GM18505 (cell line): ENCODE measurements around the gene PODN.

ENCODE experiments used
- ATAC-seq: cut with Tn5 transposase; IDR thresholded peaks from one replicate; pipeline ENCODE4 v1.9.1; 2021; ENCODE audit not compliant: unreplicated experiment
- POLR2A ChIP-seq: IDR thresholded peaks from 4 replicates; pipeline ENCODE4 v1.6.1; 2011; ENCODE audit warnings: borderline replicate concordance; ENCODE audit not compliant: insufficient read depth, insufficient read length; ENCODE audit errors: extremely low read depth

Gene PODN

DNA sequence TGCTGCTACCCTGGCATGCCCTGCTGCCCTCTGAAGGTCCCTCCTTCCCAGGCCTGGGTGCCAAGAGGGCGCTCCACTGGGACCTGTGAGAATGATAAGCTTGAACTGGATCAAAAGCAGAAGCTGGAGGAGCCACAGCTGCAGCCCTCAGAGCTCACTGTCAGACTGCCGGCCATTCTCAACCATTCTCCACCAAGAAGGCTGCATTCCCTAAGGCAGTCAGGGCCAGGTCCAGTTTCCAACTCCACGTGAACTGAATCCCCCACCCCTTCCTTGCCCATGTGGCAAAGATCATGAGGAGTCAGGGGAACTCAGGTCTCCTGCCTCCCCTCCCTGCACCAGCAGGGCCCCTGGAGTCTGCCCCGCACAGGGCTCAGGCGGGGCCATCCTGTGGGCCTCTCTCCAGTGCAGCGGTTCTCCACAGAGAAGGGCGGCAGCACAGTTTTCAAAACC lies 61.0 kb downstream of the PODN start:
- no peak for ATAC-seq
- no peak for TF ChIP-seq POLR2A

DNA sequence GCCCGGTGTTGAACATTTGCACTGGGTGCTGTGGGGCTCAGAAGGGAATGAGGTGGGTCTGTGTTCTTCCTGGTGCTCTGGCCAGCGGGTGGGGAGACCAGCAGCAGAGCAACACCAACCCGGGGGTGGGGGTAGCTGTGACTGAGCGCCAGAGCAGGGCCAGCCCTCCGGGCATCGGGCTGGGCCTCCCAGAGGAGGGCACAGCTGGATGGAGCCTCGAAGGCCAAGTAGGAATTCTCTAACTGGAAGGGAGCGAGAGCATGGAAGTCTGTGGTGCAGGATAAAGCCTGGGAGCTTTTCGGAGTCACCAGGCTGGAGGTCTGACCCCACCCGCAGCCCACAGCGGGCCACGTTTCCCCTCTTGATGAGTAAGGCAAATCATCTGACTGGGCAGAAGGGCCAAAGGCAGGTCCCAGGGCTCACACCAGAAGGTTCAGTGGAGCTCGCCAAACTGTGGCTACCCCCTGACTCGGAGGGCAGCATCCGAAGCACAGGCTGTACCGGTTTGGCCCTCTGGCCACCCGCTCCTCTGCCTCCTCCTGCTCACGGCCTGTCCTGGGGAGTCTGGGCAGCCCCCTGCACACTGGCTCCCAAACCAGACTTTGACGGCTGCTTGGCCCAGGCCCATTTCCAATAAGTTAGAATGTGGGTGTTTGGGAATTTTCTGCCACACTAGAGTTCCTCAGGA lies 61.6 kb downstream of the PODN start:
- TF ChIP-seq POLR2A, result no peak
- ATAC-seq, result no peak

DNA sequence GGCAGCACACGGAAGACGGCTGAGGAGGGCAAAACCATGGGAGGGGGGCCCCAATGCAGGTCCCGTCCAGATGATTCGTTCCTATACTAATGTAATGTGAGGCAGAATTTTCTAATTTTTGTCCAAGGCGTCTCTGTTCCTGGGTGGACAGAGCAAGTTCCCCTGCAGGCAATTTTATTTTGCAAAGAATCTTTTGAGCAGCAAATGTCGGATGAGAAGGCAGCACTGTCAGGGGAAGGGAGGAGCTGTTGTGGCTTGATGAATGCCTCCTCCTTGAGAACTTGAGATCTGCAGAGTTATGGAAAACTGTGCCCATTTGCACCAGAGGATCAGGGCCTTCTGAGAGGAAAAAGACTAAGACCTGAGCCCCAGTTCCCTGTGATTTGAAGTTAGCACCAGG lies 63.1 kb downstream of the PODN start:
- no peak for ATAC-seq
- TF ChIP-seq POLR2A, result no peak

DNA sequence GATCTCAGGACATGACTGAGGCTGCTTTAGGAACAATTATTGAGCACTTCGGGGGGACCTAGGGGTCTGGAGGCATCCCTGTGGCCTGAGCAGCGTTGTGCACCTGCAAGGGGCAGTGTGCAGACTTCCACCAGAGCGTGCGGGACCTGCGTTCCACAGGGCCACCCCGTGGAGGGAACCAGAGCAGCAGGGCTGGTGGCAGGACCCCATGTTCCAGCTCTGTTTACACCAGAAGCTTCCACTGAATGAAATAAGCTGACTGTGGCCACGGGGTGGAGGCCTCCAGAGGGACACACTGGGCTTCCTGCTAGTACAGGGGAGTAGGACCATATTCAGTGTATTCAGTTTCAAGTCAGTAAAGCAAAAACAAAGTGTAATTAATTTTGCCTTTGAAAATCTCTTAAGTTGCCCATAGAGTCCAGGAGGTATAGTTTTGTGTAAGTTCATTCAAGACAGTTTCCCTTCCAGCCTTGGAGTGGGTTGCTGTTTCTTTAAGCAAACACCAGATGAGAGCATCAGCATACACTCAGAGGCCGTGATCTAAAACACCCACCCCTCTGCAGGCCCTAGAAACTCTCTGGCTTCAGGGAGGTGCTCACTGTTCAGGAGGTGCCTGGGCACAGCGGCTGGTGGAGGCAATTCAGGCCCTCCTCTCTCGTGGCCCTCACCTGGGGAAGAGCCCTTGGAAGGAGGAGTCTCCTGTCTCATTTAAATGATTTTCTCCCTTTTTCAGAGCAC lies 63.8 kb downstream of the PODN start:
- no peak for TF ChIP-seq POLR2A
- no peak for ATAC-seq

DNA sequence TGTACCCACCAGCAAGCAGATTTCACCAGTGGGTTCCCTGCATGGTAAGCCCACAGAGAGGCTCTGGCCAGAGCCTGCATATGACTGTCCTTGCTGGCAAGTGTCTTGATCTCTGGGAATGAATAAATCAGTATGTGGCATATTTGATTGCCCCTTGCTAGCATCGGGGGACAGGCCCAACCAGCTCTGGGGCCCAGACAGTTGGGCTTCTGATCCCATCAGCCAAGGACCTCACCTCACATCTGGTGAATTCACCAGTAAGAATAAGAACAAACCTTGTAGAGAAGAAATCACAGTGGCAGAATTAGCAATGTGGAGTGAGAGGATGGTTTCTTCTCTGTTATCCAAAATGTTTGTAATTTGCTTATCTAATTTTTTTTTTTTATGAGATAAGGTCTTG lies 64.5 kb downstream of the PODN start:
- no peak for ATAC-seq
- TF ChIP-seq POLR2A, result no peak

DNA sequence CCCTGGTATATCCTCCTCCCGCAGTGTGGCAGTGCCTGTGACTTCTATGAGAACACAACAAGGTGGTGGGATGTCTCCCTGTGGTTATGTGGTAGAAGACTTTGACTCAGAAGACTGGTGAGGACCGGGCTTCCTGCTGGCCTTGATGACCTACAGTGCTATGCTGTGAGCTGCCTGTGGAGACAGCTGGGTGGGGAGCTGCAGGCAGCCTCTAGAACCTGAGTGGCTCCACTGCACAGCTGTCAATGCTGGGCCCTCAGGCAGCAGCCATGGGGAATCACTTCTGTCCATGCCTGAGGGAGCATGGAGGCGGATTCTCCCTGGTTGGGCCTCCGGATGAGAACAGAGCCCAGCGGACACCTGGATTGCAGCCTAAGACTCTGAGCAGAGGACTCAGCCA lies 65.5 kb downstream of the PODN start:
- ATAC-seq, result no peak
- no peak for TF ChIP-seq POLR2A

DNA sequence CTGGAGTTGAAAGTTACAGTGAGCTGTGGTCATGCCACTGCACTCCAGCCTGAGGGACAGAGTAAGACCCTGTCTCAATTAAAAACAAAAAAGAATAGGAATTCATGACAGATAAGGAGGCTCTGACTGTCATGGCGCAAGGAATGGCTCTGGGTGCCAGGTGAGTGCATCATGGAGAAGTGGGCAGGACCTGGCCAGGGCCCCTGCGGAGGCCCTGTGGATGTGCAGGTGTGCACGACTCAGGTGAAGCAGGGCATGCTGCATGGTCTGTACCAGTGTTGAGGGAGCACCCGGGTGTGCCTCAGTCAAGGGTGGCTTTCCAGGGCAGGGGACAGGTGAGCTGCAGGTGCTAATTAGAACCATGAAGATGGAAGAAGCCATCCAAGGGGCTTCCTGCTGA lies 66.4 kb downstream of the PODN start:
- no peak for ATAC-seq
- TF ChIP-seq POLR2A, result no peak

DNA sequence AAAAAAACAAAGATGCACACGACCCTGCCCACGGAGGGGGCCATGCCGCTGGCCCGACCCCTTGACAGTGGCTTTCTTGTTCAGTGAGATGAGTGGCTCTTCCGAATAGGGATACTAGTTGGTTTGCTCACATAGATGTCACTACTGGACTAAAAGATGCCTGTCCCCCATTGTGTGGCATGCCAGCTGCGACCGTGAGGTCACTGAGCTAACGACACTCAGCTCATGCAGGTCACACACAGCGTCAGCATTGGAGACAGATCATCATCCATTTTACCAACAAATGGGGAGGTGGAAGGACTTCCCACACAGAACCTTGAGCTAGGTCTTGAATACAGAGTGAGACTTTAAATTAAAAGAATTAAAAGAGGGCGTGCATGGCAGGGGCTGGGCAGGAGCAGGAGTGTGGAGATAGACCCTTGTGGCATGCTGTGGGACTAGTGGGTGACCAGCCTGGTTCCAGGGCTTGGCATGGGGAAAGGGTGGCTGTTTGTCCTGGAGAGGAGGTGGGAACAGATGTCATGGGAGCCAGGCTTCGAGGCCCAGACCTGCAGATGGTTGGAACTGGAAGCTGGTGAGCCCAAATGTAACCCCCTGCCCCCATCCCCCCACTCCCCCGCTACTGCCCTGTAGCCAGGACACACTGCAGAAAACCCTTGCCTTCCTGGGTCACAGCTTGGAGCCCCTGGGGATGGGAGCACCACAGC lies 68.0 kb downstream of the PODN start:
- ATAC-seq, result no peak
- no peak for TF ChIP-seq POLR2A

DNA sequence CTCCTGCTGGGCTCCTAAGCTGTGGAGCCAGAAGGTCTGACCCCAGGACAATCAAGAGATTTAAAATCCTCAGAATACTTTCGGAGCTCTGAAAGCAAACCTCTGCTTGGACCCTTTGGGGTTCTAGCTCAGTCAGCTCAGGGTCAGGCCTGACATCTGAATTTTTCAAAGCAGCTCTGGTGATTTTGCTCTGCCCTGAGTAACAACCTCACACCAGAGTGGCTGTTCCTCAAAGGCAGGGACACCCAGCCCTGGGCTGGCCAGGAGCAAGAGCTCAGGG lies 68.5 kb downstream of the PODN start:
- ATAC-seq, result no peak
- TF ChIP-seq POLR2A, result no peak

DNA sequence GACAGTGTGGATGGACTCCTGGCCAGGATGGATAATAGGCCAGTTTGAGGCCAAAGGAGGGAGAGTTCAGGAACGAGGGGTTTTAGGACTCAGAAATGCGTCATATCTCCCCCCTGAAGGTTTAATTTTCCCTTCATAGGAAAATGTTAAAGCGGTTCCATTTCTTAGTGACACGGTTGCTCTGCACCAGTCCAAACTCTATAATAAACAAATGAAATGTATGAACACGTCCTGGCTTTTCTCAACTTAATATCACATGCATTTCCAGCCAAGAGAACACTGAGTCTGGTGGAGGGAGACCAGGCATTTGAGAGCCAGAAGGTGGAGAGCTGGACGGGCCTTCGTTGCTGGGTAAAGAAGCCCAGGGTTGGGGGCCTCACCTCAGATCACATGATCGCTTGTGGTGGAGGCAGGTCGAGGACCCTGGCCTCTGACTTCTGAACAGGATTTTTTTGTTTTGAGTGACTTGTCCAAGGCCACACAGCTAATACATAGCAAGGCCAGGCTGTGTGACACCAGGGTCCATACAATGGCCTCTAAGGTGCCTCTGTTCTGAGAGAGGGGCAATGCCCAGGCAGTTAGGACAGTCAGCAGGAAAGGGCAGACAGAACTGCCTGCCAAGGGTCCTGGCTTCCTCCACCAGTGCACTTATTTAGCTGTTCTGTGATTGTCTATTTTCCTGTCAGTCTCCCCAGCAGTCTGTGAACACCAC lies 69.0 kb downstream of the PODN start:
- TF ChIP-seq POLR2A, result no peak
- no peak for ATAC-seq

DNA sequence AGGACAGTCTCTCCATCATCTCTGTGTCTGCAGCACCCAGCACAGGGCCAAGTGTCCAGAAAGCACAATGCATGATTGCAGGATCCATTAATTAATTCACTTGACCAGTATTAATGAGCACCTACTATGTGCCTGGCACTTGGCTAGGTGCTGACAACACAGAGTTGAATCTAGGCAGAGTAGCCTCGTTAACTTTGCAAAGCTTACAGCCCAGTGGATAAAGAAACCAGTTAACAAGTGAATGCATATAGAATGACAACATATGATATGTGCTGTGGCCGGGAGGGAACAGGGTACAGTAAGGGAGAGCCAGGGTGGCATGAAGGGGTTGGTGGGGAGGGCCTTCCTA lies 69.6 kb downstream of the PODN start:
- no peak for ATAC-seq
- TF ChIP-seq POLR2A, result no peak

DNA sequence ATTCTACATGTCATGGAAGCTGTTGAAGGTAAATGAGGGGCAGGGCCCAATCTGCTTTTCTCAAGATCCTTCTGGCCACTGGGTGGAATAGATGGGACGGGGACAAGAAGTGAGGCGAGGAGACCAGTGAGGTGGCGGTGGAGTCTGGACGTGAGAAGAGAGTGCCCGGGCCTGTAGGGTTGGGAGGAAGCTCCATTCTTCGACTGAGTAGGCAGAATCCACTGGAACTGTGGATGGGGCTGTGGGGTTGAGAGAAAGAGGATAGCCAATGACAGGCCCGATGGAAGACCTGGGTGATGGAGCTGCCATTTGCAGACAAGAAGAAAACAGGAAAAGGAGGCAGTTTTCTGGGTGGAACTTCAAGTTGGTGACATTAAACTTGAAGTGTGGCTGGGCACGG lies 70.2 kb downstream of the PODN start:
- no peak for TF ChIP-seq POLR2A
- ATAC-seq, result no peak

DNA sequence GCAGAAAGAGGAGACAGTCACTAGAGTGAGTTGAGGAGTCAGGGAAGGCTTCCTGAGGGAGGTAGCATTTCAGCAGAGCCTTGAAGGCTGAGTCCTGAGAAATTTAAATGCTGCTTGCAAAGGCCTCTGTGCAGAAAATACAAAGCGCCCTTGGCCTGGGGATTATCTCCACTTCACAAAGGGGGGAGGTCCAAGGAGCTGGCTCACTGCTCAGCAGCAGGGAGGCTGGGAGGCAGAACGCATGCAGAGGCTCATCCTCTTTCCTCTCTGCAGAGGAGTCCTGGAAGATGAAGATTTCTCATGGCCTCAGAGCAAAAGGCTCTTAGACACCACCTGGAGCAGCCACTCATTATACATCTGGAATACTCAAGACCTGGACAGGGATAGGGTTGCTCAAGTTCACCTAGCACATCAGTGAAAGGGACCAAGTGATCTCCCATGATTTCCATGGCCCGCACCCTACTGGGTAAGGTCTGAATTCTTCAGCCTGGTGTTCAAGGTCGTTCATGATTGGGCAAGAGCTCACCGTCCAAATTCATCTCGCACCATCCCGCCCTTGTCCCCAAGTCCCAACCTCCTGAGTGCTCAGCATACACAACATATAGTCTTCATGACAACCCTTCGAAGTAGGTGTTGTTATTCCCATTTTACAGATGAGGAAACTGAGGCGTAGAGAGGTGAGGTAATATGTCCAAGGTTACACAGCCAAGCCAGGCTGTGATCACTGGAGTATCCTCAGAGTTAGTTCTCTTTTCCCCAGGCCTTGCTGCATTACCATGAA lies 71.4 kb downstream of the PODN start:
- no peak for ATAC-seq
- no peak for TF ChIP-seq POLR2A
